ENCODE measurements around the gene KLHL13. TPM values are rescaled to one million over a fixed set of nuclear protein-coding genes. Genes with fewer than 3 reads are reported as not detected.
A peak's percentile ranks its signal among the peaks of the same experiment; 100 is the strongest.

Gene KLHL13
- total RNA-seq, 1 donor from 2014 or later = 68.8 TPM

DNA sequence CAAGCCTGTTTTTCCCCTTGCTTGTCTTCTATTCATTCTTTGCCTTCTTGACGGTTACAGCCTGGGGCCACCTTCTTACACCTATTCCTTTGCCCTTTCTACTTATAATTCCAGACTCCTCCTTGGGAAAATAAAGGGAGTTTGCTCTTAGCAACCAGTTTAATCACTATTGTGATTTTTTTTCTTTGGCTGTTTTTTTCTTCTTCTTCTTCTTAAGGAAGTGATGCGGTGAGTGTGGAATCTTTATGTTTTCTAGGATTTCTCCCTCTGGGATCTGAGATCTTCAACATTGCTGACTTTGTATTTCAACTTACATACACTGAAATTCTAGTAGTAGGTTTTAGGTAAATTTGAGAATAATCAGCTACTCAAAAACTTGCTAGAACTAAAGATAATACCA is 1.1 kb upstream of the KLHL13 start:
- DNase-seq (ENCODE audit: low read depth) = no peak
- TF ChIP-seq, protein P1, sequence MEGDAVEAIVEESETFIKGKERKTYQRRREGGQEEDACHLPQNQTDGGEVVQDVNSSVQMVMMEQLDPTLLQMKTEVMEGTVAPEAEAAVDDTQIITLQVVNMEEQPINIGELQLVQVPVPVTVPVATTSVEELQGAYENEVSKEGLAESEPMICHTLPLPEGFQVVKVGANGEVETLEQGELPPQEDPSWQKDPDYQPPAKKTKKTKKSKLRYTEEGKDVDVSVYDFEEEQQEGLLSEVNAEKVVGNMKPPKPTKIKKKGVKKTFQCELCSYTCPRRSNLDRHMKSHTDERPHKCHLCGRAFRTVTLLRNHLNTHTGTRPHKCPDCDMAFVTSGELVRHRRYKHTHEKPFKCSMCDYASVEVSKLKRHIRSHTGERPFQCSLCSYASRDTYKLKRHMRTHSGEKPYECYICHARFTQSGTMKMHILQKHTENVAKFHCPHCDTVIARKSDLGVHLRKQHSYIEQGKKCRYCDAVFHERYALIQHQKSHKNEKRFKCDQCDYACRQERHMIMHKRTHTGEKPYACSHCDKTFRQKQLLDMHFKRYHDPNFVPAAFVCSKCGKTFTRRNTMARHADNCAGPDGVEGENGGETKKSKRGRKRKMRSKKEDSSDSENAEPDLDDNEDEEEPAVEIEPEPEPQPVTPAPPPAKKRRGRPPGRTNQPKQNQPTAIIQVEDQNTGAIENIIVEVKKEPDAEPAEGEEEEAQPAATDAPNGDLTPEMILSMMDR (conservative IDR thresholded peaks at IDR 0.05; ENCODE audit: low read depth, low read length) = no peak

DNA sequence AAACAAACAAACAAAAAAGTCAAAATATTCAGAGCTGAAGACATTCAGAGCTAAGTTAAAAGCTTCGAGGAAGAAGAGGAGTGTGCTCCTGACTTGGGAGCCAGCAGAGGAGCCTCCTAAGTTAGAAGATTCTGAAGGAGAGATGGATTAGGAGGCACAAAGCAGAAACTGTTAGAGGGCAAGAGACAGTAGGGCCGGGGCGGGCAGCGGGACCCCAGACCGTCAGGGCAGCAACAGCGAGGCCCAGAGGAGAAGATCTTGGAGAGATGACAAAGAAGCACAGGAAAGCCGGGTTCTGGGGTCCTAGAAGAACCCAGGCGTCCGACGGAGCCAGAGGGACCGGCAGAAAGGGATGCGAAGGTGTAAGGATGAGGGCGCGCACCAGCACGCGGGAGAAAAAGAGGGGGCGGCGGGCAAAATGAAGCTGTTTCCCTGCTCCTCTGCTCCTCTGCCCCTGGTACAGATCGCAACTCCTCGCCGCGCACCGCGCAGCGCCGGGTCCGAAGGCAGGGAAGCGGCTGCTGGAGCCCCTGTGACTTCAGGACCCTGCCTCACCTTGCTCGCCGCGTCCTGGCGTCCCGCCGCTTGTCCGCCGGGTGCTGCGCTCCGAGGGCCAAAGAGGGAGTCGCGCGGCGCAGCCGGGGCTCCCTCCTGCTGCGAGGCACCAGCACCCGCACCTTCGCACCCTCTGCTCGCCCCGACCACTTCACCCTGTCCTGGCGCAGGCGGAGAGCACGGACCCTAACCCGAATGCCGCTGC is 477 bp downstream of the KLHL13 start:
- TF ChIP-seq, protein P1 (conservative IDR thresholded peaks at IDR 0.05; ENCODE audit: low read depth, low read length) = no peak
- no peak for DNase-seq (ENCODE audit: low read depth)
- peak overlapping the region; percentile 75 for H3K4me3 ChIP-seq (ENCODE audit: low read depth, low read length)

More for the DNA sequence above, 1.1 kb upstream of the KLHL13 start:
- no peak overlapping the region for H3K4me3 ChIP-seq (ENCODE audit: low read depth, low read length)

- H3K4me3 ChIP-seq (ENCODE audit: low read depth, low read length) = peak overlapping the region; percentile 75
- TF ChIP-seq, protein P1 (conservative IDR thresholded peaks at IDR 0.05; ENCODE audit: low read depth, low read length) = no peak
- no peak for DNase-seq (ENCODE audit: low read depth)
Measured at GRCh38 chrX:118114971-118115370, 1.6 kb downstream of the KLHL13 start.

GRCh38 chrX:118109065-118109464 is 7.5 kb downstream of the KLHL13 start:
- DNase-seq (ENCODE audit: low read depth) = no peak
- TF ChIP-seq, protein P1 (conservative IDR thresholded peaks at IDR 0.05; ENCODE audit: low read depth, low read length) = no peak
- H3K4me3 ChIP-seq (ENCODE audit: low read depth, low read length) = no peak overlapping the region

GRCh38 chrX:118108304-118108703 is 8.3 kb downstream of the KLHL13 start:
- TF ChIP-seq, protein P1 (conservative IDR thresholded peaks at IDR 0.05; ENCODE audit: low read depth, low read length) = no peak
- H3K4me3 ChIP-seq (ENCODE audit: low read depth, low read length) = no peak overlapping the region
- no peak for DNase-seq (ENCODE audit: low read depth)

DNA sequence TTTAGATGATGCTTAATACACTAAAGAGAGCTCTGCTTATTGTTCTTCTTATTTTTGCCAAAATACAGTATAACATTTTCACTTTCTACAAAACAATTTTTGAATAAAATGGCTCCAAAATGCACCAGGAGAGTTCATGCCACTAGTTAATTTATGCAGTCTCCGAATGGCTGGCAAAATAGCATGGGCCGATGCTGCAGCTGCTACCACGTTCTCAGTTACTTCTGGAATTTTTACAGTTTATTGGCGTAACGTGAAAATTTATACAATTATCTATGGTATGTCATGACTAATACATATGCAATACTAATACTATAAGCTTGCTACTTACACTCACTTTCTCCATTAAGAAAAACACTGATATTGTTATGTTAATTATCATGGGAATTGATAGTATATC is 16.5 kb downstream of the KLHL13 start:
- TF ChIP-seq, protein P1 (conservative IDR thresholded peaks at IDR 0.05; ENCODE audit: low read depth, low read length) = no peak
- DNase-seq (ENCODE audit: low read depth) = no peak

DNA sequence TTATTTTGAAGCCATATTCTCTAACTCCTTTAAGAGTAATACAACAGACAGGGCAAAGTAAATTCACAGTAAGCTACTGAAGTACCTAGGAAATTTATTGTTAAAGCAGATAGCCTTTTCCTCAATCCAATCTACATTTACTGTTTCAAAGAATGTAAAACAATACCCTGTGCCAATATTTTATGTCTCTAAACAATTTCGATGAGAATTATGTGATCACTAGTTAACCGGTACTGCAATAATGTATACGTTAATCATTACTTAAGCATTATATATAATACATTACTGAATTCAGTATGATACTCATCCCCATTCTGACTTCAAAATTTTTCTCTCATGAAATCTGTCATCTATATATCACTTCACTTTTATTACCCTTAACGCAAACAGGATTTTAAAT is 28.5 kb downstream of the KLHL13 start:
- DNase-seq (ENCODE audit: low read depth) = no peak
- no peak overlapping the region for H3K4me3 ChIP-seq (ENCODE audit: low read depth, low read length)
- TF ChIP-seq, protein P1 (conservative IDR thresholded peaks at IDR 0.05; ENCODE audit: low read depth, low read length) = no peak

More for the DNA sequence above, 16.5 kb downstream of the KLHL13 start:
- no peak overlapping the region for H3K4me3 ChIP-seq (ENCODE audit: low read depth, low read length)
